Measurements from ENCODE around the gene RMND1. TPM values are rescaled to one million over a fixed set of nuclear protein-coding genes. Genes with fewer than 3 reads are reported as not detected.

RMND1 gene
- total RNA-seq, 2 donors from 2014 or later = 20.7 to 21.2 TPM

DNA sequence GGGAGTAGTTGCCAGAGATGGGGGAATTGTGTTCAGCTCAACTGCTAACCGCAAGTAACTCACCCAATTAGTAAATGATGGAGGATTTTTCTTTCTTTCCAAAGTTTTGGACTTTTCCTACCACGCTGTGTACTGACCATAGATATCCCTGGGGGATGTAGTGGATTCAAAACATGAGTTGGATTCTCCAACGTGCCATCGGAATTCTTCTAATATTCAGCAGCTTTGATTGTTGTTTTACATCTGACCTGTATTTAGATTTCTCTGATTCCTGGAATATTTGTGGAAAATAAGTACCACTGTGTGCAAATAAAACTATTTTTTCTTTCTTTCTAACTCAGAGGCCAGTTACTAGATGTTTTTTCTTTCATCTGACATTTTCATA, 43.0 kb upstream of the RMND1 start:
- Histone ChIP-seq H3K9me3 (no peaks in the 10 kb centered on the region), H3K36me3 (no peaks in the 10 kb centered on the region), H3K27me3 (replicated peaks; ENCODE audit: insufficient read depth) (no peaks in the 10 kb centered on the region), H3K4me3 (peak overlapping the region; percentile 84), H3K4me1 (ENCODE audit: control insufficient read depth in 1 of 2, low read depth in 2 of 2) (peaks cover 0 to 9% of the 10 kb centered on the region in 2 donors), H3K27ac (no peak overlapping the region)
- DNase-seq (ENCODE audit: low spot score) = no peak
- ATAC-seq (ENCODE audit: insufficient number of reproducible peaks, low FRiP score, low read depth) = no peak
- TF ChIP-seq, protein P1, sequence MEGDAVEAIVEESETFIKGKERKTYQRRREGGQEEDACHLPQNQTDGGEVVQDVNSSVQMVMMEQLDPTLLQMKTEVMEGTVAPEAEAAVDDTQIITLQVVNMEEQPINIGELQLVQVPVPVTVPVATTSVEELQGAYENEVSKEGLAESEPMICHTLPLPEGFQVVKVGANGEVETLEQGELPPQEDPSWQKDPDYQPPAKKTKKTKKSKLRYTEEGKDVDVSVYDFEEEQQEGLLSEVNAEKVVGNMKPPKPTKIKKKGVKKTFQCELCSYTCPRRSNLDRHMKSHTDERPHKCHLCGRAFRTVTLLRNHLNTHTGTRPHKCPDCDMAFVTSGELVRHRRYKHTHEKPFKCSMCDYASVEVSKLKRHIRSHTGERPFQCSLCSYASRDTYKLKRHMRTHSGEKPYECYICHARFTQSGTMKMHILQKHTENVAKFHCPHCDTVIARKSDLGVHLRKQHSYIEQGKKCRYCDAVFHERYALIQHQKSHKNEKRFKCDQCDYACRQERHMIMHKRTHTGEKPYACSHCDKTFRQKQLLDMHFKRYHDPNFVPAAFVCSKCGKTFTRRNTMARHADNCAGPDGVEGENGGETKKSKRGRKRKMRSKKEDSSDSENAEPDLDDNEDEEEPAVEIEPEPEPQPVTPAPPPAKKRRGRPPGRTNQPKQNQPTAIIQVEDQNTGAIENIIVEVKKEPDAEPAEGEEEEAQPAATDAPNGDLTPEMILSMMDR (IDR thresholded peaks at IDR 0.05) = no peak

DNA sequence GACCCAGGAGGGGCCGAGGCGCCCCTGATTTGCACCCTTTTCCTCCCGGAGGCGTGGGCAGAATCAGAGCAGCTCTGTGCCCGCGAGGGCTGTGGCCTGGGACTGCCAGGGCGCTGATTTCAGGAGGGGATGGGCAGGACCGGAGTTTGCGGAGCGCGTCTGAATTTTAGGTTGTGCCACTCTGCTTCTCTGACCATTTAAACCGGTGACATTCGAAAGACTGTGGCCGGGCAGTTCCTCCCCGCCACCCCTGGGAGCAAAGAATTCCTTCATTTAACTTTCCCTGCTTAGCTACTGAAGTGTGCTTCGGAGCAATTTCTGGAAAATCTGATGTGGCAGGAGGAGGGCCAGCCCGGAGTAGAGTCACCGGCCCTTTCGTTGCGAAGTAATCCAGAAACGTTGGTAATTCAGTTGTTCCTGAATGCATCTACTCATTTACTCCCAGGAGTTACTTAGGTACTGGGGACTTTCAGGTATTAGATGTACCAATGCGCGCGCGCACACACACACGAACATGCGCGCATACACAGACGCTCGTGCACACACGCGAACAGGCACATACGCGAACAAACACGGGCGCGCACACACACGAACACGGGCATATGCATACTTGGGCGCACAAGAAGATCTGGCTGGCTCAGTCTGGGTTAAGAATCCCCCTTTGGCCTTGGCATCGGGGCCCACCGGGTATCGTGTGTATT, 42.5 kb upstream of the RMND1 start:
- Histone ChIP-seq H3K36me3 (no peaks in the 10 kb centered on the region), H3K4me3 (peak overlapping the region; percentile 84), H3K27me3 (replicated peaks; ENCODE audit: insufficient read depth) (no peaks in the 10 kb centered on the region), H3K9me3 (no peaks in the 10 kb centered on the region), H3K27ac (peak overlapping the region; percentile 14 to 60), H3K4me1 (ENCODE audit: control insufficient read depth in 1 of 2, low read depth in 2 of 2) (peaks cover 0 to 9% of the 10 kb centered on the region in 2 donors)
- DNase-seq (ENCODE audit: low spot score) = no peak
- ATAC-seq (ENCODE audit: insufficient number of reproducible peaks, low FRiP score, low read depth) = no peak
- TF ChIP-seq, protein P1 (IDR thresholded peaks at IDR 0.05) = no peak

DNA sequence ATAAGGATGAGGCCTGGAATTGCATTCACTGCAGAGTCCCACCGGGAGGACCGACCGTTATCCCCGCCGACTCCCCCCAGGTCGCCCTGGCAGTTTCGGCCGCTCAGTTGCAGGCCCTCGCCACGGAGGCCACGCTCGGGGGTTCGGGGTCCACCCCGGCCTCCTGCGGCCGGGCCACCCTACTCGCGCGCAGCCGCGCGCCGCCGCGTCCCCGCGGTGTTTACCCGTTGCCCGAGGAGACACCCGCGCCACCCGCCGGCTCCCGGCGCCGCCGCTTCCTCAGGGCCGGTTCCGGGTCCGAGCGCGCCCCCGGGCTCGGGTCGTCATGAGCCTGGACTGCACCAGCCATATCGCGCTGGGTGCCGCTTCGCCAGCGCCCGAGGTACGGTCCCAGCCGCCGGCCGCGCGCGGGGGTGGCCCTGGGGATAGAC, 41.9 kb upstream of the RMND1 start, which contains the start of gene CCDC170:
CCDC170 (plus strand) TSS at position 214 of the 431 bp plus-strand sequence; CDS start at position 326, 112 bp downstream.
- Histone ChIP-seq H3K4me3 (peak within 1 kb of the TSS; percentile 84), H3K9me3 (no peaks in the 10 kb centered on the region), H3K4me1 (ENCODE audit: control insufficient read depth in 1 of 2, low read depth in 2 of 2) (peaks cover 0 to 9% of the 10 kb centered on the region in 2 donors), H3K27ac (peak within 1 kb of the TSS; percentile 14 to 60), H3K27me3 (replicated peaks; ENCODE audit: insufficient read depth) (no peaks in the 10 kb centered on the region), H3K36me3 (no peaks in the 10 kb centered on the region)
- DNase-seq (ENCODE audit: low spot score) (no peak), ATAC-seq (ENCODE audit: insufficient number of reproducible peaks, low FRiP score, low read depth) (no peak)
- TF ChIP-seq, protein P1 (IDR thresholded peaks at IDR 0.05) = no peak

DNA sequence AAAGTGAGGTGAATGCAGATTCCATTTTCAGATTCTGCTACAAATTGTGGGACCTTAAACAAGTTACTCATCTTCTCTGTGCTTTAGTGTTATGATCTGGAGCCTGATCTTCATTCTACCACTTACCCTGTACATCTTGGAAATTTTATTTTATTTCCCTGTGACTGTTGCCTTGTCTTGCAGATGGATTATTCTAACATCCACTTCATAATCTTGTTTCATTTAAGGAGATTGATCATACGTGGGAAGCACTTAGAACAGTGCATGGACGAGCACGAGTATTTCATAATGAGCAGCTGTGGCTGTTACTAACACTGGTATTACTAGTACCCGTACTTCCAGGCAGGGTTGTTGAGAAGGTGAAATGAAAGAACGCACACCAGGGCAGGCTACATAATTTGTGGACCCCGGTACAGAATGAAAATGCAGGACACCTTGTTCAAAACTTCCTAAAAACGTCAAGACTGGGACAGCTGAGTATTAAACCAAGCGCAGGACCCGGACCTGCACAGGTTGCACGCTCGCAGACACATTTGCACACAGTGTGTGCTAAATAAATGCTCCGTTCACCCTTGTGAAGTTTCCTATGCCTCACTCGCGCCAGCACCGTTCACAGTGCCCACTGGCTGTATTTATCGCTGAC, 41.4 kb upstream of the RMND1 start:
- H3K4me3 ChIP-seq = peak overlapping the region; percentile 84
- TF ChIP-seq, protein P1 (IDR thresholded peaks at IDR 0.05) = no peak
- no peaks in the 10 kb centered on the region for H3K36me3 ChIP-seq
- no peaks in the 10 kb centered on the region for H3K9me3 ChIP-seq
- DNase-seq (ENCODE audit: low spot score) (no peak), ATAC-seq (ENCODE audit: insufficient number of reproducible peaks, low FRiP score, low read depth) (no peak)
- H3K27ac ChIP-seq = peak overlapping the region in 1 of 2 donors; percentile 60
- peaks cover 0 to 9% of the 10 kb centered on the region in 2 donors for H3K4me1 ChIP-seq (ENCODE audit: control insufficient read depth in 1 of 2, low read depth in 2 of 2)
- H3K27me3 ChIP-seq (replicated peaks; ENCODE audit: insufficient read depth) = no peaks in the 10 kb centered on the region

DNA sequence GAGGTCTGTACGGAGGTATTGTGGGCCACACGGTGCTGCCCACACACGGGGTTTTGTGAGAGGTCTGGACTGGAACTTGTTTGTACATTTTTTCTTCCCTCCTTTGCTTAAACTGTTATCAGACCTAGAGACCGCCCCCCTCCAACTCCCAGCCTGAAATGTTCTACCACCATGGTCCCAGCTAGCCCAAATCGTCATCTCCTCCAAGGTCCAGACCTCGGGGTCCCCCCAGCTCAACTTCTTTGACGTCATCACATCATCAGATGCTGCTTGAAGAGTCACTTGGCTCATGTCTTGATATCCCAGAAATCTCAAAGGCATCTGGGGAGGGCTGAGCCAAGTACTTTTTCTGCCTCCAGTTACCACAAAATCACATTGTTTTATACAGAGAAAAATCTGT, 39.1 kb upstream of the RMND1 start:
- DNase-seq (ENCODE audit: low spot score) (no peak), ATAC-seq (ENCODE audit: insufficient number of reproducible peaks, low FRiP score, low read depth) (no peak)
- Histone ChIP-seq H3K4me3 (no peak overlapping the region), H3K9me3 (no peaks in the 10 kb centered on the region), H3K27ac (no peak overlapping the region), H3K4me1 (ENCODE audit: control insufficient read depth in 1 of 2, low read depth in 2 of 2) (peaks cover 0 to 9% of the 10 kb centered on the region in 2 donors), H3K27me3 (replicated peaks; ENCODE audit: insufficient read depth) (no peaks in the 10 kb centered on the region), H3K36me3 (no peaks in the 10 kb centered on the region)
- TF ChIP-seq, protein P1 (IDR thresholded peaks at IDR 0.05) = no peak

Data from thoracic aorta (tissue), 2 donors.